HG03442 (cell line): ENCODE measurements around the gene MIEF2.
"Not testable (repeated sequence)": the region's sequence is repeated elsewhere in the genome, so short reads cannot be mapped to it uniquely, and the experiment has no call there.

Experiments
- ATAC-seq: cut with Tn5 transposase; IDR thresholded peaks from one replicate; pipeline ENCODE4 v1.9.1; 2021; ENCODE audit warnings: mild to moderate bottlenecking, moderate library complexity; ENCODE audit not compliant: unreplicated experiment

MIEF2 gene

DNA sequence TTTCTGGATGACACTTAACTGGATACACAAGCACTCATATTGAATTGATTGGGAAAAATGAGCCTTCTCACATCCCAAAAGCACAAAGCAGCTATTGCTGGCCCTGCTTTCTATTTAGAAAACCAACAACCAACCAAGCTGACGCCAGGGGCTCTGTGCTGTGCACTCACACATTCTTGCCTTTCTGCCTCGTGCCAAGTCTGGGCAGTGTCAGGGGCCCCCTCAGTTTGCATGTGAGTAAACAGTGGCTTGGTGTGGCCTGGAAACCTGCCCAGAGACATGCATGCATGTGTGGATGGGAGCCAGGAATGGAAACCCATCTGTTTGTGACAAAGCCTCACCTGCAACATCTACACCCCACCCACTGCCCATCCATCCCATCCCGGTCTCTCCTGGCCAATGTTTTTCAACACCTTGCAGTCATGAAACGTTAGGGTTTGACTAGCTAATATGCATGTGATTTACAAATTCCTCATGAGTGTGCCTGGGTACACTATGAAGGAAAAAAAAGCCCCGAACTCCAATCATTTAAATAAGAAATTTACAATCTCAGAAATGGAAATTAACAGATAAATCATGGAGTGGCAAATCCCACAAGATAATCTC is 20.4 kb downstream of the MIEF2 start:
- no peak for ATAC-seq

DNA sequence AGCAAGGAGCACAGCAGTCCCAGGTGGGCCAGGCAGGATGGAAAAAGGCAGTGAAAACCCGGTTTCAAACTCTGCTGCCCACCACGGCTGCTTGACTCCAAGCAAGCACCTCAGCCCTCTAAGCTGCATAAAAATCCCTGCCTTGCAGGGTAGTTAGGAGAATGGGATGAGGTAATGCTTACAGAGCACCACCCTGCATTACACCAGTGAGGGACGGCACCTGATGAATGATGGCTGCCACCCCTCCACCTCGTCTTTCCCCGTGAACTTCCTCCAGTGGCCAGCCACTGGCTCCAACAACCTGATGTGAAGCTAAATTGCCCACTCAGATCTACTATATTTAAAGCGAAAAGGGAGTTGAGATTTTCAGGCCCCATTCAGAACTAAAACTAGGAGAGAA is 21.3 kb downstream of the MIEF2 start:
- no peak for ATAC-seq

DNA sequence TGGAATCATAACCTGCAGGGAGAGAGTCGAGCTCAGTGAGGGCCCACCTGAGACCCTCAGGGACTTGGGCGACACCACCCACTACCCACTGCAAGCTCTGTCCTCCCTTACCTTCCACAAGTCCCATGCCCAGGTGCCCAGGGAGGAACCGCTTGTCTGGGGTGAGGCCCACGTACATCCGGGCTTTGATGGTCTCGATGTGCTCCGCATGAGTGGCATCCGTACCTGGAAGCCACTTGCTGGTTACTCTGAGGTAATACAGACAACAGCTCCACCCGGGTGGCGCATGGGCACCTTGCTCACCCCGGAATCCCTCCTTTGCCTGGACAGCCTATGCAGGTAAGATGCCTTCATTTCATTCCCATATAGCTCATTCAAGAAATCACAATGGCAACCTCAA is 24.8 kb downstream of the MIEF2 start:
- no peak for ATAC-seq

DNA sequence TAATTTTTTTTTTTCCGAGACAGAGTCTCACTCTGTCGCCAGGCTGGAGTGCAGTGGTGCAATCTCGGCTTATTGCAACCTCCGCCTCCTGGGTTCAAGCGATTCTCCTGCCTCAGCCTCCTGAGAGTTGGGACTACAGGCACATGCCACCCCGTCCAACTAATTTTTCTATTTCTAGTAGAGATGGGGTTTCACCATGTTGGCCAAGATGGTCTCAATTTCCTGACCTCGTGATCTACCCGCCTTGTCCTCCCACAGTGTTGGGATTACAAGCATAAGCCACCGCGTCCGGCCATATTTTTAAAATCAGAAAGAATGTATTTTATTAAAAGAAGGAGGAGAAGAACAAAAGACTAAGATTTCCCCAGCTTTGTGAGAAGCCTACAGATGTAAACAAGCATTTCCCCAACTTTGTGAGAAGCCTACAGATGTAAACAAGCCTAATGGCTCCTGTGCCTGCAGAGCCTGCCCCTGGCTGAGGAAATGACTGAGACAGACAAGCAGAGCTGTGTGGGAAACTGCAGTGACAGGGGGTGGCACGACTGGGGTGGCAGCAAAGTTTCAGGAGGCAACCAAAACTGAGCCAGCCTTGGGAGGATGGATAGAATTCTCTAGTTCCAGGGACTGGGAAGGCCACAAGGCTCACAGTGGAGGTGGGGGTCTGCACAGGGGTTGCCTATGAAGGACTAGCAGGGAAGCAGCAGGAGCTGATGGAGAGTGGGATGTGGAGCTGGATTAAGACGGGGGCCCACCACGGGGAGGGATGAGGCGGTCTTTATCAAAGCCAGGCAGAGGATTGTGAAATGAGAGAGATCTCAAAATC is 31.5 kb downstream of the MIEF2 start:
- no peak for ATAC-seq

DNA sequence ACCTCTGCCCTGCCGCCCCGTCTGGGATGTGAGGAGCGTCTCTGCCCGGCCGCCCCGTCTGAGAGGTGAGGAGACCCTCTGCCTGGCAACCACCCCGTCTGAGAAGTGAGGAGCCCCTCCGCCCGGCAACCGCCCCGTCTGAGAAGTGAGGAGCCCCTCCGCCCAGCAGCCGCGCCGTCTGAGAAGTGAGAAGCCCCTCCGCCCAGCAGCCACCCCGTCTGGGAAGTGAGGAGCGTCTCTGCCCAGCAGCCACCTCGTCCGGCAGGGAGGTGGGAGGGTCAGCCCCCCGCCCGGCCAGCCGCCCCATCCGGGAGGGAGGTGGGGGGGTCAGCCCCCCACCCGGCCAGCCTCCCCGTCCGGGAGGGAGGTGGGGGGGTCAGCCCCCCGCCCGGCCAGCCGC is 37.6 kb downstream of the MIEF2 start:
- ATAC-seq, result not testable (repeated sequence)

DNA sequence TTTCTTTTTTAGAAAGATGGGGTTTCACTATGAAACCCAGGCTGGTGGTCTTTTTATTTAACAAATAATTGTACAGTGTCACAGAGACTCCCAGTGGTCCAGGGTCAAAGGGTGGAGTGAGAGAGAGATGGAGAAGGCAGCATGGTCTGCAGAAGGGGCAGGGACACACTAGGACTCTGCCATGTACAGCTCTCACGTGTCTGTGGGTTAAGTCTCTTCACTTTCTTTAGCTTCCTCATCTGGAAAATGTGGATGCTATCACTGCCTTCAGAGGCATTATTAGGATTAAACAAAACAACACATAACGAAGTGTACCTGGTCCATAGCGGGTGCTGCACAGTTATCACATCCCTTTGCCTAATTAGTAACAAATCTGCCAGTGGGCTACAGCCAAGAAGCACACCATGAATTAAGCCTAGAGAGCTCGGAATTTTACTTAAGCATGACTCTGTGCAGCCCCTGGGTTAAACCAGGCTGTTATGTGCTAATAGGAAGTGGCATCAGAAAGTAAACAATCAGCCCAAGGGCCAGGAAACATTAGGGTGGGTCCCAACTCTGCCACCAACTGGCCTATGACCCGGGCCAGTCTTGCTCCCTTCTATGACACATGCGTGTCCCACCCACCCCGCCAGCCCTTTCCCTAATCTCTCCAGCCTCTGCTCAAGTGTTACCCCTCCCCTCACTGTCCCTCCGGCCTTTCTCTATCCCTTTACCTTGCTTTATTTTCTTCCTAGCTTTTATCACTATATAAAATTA is 40.4 kb downstream of the MIEF2 start:
- no peak for ATAC-seq

DNA sequence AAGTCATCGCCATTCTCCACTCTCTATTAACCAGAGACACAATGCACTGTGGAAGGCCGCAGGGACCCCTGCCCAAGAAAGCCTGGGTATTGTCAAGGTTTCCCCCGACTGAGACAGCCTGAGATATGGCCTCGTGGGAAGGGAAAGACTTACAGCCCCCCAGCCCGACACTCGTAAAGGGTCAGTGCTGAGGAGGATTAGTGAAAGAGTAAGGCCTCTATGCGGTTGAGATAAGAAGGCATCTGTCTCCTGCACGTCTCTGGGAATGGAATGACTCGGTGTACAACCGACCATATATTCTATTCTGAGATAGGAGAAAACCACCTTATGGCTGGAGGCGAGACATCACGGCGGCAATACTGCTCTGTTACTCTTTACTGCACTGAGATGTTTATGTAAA is 42.7 kb downstream of the MIEF2 start:
- not testable (repeated sequence) for ATAC-seq

DNA sequence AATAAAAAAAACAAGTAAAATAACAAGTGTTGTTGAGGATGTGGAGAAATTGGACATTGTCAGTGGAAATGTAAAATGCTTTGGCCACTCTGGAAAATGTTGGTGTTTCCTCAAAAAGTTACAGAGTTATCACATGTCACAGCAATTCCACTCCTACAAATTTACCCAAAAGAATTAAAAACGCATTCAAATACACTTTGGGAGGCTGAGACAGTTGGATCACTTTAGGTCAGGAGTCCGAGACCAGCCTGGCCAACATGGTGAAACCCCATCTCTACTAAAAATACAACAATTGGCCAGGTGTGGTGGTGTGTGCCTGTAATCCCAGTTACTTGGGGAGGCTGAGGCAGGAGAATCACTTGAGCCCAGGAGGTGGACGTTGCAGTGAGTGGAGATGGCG is 48.7 kb downstream of the MIEF2 start:
- no peak for ATAC-seq

DNA sequence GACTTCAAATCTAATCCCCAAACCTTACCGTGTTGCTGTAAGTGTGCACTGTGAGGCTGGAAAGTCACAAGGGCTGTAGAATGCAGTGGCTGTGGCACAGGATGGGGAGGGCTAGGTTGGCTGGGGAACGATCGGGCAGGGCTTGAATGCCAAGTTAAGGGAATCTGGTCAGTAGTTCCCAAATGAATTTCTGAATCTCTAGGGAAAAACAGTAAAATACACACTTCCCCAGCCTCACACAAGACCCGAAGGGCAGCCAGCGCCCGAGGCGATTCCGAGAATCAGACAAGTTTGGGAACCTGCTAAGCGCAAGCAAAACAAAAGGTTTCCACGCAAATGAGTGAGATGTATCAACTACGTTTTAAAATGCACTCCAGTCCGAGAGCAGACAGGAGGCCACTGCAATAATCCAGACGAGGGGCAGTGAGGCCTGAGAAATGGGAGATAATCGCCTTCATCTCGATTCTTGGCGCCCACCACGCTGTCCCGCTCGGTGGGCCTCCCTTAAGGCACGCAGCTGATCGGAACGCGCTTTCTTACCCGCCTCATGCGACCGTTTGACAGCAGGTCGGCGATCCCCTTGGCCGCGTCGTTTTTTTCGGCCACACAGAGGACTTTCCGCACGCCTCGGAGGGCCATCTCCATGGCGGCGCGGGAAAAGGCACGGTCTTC is 53.7 kb downstream of the MIEF2 start:
- peak; percentile 8 for ATAC-seq

DNA sequence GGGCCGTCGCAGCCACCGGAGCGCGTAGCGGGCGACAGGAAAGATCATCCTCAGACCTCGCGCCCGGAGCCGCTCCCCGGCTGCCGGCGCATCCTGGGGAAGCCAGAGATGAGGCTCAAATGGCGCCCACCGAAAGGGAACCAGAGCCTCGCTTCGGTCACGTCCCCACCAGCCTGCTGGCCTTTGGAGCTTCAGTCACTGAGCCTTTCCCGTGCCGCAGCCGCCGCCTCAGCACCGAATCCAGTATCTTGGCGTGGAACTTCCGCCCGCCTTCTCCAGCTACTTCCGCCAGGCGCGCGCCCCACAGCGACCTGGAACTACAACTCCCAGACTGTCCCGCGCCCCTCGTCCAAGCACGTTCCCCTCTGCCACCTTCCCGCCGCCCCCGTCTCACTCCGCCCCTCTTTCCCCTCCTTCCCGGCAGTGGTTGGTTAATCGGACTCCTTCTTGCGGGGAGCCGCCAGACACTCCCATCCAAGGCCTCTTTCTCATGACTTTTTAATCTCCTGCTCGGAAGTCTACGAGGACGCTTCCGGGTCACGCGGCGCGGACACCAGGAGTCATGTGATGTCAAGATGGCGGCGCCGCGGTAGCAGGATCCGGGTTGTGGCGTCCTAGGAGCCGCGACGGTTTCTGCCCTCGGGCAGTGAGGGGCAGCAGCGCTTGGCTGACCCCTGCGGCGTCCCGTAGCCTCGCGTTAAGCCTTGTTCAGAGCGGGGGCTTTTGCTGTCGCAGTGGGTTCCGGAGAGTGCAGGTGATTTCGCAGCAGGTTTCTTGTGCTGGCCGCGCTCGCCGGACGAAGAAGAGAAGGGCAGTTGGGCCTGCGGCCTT is 54.5 kb downstream of the MIEF2 start, which contains the start of the genes SMCR8 and TOP3A:
Gene SMCR8 (plus strand): TSS at position 563 of the 831 bp plus-strand sequence. CDS start 497 bp downstream, outside the sequence.
Gene TOP3A (minus strand): TSS at position 264 of the 831 bp plus-strand sequence. CDS start 216 bp downstream, at position 48.
- ATAC-seq, result peak; percentile 77

DNA sequence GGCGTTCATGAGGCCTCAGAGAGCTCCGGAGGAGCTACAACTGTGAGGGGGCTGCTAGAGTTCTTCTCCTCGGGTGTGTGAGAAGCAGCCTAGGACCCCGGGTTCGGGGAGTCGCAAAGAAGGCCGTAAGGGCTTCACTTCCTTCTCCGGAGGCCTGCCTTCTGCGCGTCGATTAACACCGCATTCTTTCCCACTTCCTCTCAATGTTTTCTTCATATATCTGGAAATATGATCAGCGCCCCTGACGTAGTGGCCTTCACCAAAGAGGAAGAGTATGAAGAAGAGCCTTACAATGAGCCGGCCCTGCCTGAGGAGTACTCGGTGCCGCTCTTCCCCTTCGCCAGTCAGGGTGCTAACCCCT is 55.1 kb downstream of the MIEF2 start:
- ATAC-seq, result no peak

DNA sequence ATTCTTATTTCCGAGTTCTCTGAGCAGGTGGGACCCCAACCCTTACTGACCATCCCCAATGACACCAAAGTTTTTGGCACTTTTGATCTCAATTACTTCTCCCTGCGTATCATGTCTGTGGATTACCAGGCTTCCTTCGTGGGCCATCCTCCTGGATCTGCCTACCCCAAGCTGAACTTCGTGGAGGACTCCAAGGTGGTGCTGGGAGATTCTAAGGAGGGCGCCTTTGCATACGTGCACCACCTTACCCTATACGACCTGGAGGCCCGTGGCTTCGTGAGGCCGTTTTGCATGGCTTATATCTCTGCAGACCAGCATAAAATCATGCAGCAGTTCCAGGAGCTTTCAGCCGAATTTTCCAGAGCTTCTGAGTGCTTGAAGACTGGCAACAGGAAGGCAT is 55.5 kb downstream of the MIEF2 start:
- no peak for ATAC-seq
